ENCODE data around the gene ADAMTS6. TPM values are rescaled to one million over a fixed set of nuclear protein-coding genes. Genes with fewer than 3 reads are reported as not detected.

The ADAMTS6 gene
- total and polyA plus RNA-seq, 2 of the 13 experiments (the other 11 are each of a cell fraction or from before 2014, with no cell fraction given) = 3.1 to 8.2 TPM

- peaks cover 1 to 28% of the 10 kb centered on the region in 2 experiments; a peak in 3 of 5 replicates for H3K27me3 ChIP-seq (ENCODE audit: control insufficient read depth in 1 of 2, insufficient read depth in 2 of 2, low read length in 2 of 2)
- intact Hi-C loops (cut with micrococcal nuclease; ENCODE audit: unreplicated experiment) = no loop called here
- H3K36me3 ChIP-seq (replicated peaks in 1 of 2; ENCODE audit: control insufficient read depth in 1 of 2, insufficient read depth in 2 of 2, low read length in 2 of 2) = no peaks in the 10 kb centered on the region
- peak overlapping the region; percentile 86 for H2AFZ ChIP-seq (ENCODE audit: low read length)
- FAIRE-seq (no peak), ATAC-seq (peak; percentile 63), DNase-seq (ENCODE audit: low spot score) (no peak)
- WGBS (ENCODE audit: low lambda C conversion rate) = 40% methylated on average over 12 of the region's 17 CpGs
- H3K4me2 ChIP-seq (ENCODE audit: low read depth, low read length) = peak overlapping the region; percentile 82
- H3K9ac ChIP-seq (ENCODE audit: insufficient read depth, low read depth, low read length) = peak overlapping the region; percentile 68
- ChIA-PET POLR2A (interaction anchor here (1.7 to 3.6 kb wide), 3 partner anchors 67 to 460 kb away, joined by 5 to 24 read pairs (median 5); partner anchors contain the start of genes ADAMTS6, CENPK and PPWD1), CTCF (ENCODE audit: low intra/inter-chr PET ratio, low total read pairs) (interaction anchor here (4.9 kb wide), 1 partner anchor 381 kb away, joined by 33 read pairs; no protein-coding TSS in a partner anchor)
- H4K20me1 ChIP-seq (ENCODE audit: insufficient read depth, low read length) = no peaks in the 10 kb centered on the region
- no TSS peak for BruUV-seq (replicated peaks)
- no peaks in the 10 kb centered on the region for H3K9me3 ChIP-seq (ENCODE audit: low read length)
- in situ Hi-C loops (cut with HindIII; ENCODE audit: extremely low pct_ligation_motif_present, low pct_unique_long_range_greater_than_20kb) = loop anchor here (5.0 kb wide), 1 partner anchor 380 kb away; the partner anchor contains the start of gene ADAMTS6
- peak overlapping the region; percentile 75 to 77 (median 76); a peak in 5 of 6 replicates for H3K4me3 ChIP-seq (replicated peaks in 1 of 3; ENCODE audit: insufficient read depth in 1 of 3, low read depth in 2 of 3, low read length in 3 of 3)
- H3K27ac ChIP-seq (ENCODE audit: extremely low read length, insufficient read depth, low read length) = no peak overlapping the region
- H3K4me1 ChIP-seq (ENCODE audit: insufficient read depth, low read length) = peaks cover 21% of the 10 kb centered on the region
- H3K79me2 ChIP-seq (ENCODE audit: insufficient read depth, low read length) = no peaks in the 10 kb centered on the region
- TF ChIP-seq, protein P1, sequence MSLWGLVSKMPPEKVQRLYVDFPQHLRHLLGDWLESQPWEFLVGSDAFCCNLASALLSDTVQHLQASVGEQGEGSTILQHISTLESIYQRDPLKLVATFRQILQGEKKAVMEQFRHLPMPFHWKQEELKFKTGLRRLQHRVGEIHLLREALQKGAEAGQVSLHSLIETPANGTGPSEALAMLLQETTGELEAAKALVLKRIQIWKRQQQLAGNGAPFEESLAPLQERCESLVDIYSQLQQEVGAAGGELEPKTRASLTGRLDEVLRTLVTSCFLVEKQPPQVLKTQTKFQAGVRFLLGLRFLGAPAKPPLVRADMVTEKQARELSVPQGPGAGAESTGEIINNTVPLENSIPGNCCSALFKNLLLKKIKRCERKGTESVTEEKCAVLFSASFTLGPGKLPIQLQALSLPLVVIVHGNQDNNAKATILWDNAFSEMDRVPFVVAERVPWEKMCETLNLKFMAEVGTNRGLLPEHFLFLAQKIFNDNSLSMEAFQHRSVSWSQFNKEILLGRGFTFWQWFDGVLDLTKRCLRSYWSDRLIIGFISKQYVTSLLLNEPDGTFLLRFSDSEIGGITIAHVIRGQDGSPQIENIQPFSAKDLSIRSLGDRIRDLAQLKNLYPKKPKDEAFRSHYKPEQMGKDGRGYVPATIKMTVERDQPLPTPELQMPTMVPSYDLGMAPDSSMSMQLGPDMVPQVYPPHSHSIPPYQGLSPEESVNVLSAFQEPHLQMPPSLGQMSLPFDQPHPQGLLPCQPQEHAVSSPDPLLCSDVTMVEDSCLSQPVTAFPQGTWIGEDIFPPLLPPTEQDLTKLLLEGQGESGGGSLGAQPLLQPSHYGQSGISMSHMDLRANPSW (CRISPR knock-in tag; IDR thresholded peaks at IDR 0.05; ENCODE audit: borderline replicate concordance) = no peak
- TF ChIP-seq ZNF17 (CRISPR knock-in tag; IDR thresholded peaks at IDR 0.05) = no peak
- no peak for TF ChIP-seq CENPT (CRISPR knock-in tag; IDR thresholded peaks at IDR 0.05; ENCODE audit: low read depth)
- TF ChIP-seq DMTF1 (CRISPR knock-in tag; IDR thresholded peaks at IDR 0.05) = no peak
- no peak for TF ChIP-seq ZBTB21 (CRISPR knock-in tag; IDR thresholded peaks at IDR 0.05)
- no peak for TF ChIP-seq ZC3H13 (CRISPR knock-in tag; IDR thresholded peaks at IDR 0.05)
- no peak for TF ChIP-seq ZNF496 (CRISPR knock-in tag; IDR thresholded peaks at IDR 0.05; ENCODE audit: insufficient replicate concordance)
- no peak for TF ChIP-seq SMAD9 (CRISPR knock-in tag; IDR thresholded peaks at IDR 0.05)
- no peak; the same call in 1 of the 2 replicates for TF ChIP-seq PHF8 (CRISPR knock-in tag; IDR thresholded peaks at IDR 0.05)
- TF ChIP-seq, protein P2, sequence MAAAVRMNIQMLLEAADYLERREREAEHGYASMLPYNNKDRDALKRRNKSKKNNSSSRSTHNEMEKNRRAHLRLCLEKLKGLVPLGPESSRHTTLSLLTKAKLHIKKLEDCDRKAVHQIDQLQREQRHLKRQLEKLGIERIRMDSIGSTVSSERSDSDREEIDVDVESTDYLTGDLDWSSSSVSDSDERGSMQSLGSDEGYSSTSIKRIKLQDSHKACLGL (CRISPR knock-in tag; IDR thresholded peaks at IDR 0.05) = no peak
- no peak for TF ChIP-seq SALL2 (CRISPR knock-in tag; IDR thresholded peaks at IDR 0.05)
- no peak for TF ChIP-seq PAF1 (CRISPR knock-in tag; IDR thresholded peaks at IDR 0.05)
- no peak for TF ChIP-seq IRF9 (CRISPR knock-in tag; IDR thresholded peaks at IDR 0.05; ENCODE audit: borderline replicate concordance)
- TF ChIP-seq, protein P3, sequence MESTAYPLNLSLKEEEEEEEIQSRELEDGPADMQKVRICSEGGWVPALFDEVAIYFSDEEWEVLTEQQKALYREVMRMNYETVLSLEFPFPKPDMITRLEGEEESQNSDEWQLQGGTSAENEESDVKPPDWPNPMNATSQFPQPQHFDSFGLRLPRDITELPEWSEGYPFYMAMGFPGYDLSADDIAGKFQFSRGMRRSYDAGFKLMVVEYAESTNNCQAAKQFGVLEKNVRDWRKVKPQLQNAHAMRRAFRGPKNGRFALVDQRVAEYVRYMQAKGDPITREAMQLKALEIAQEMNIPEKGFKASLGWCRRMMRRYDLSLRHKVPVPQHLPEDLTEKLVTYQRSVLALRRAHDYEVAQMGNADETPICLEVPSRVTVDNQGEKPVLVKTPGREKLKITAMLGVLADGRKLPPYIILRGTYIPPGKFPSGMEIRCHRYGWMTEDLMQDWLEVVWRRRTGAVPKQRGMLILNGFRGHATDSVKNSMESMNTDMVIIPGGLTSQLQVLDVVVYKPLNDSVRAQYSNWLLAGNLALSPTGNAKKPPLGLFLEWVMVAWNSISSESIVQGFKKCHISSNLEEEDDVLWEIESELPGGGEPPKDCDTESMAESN (CRISPR knock-in tag; conservative IDR thresholded peaks at IDR 0.05) = 0 out of 2 replicates have a peak, but pooled peaks have one; percentile 50
- no peak for TF ChIP-seq MXI1 (IDR thresholded peaks at IDR 0.05; ENCODE audit: borderline replicate concordance, low read depth, low read length)
Measured at GRCh38 chr5:65102371-65102975, 379.2 kb downstream of the ADAMTS6 start.
